GM12878 (cell line): ENCODE data around the gene MIER1. TPM values are rescaled to one million over a fixed set of nuclear protein-coding genes. Genes with fewer than 3 reads are reported as not detected.

Experiments used
- ATAC-seq: fragments of 200-7000 bp; cut with Tn5 transposase; 3 replicates; pipeline ENCODE4 v1.9.1; 2020; ENCODE audit warnings: mild to moderate bottlenecking, moderate library complexity
- BruUV-seq: library from RNA; stranded (reverse); fragments of 400-500 nt; replicated peaks from 2 replicates; lab custom pipeline; 2021; lab: Mats Ljungman, UMichigan
- CTCF ChIA-PET: fragments of 300-600 bp; sonication (Branson Sonifier 250); formaldehyde crosslinking; extraction: SDS; loops from one replicate; lab custom pipeline; 2021; ENCODE audit warnings: inconsistent platforms; lab: Yijun Ruan, JAX
- POLR2A ChIA-PET: fragments of 350-600 bp; formaldehyde crosslinking; extraction: SDS; loops from one replicate; lab custom pipeline; 2021; ENCODE audit warnings: inconsistent platforms; lab: Charles Lee
- RAD21 ChIA-PET: fragments of 300-600 bp; sonication (Branson Sonifier 250); formaldehyde crosslinking; loops from one replicate; lab custom pipeline; 2023; ENCODE audit warnings: antibody characterized with exemption; ENCODE audit not compliant: unreplicated experiment; lab: Charles Lee
- SMC1A ChIA-PET: fragments of 300-600 bp; sonication (Branson Sonifier 250); formaldehyde crosslinking; loops from one replicate; lab custom pipeline; 2023; ENCODE audit not compliant: unreplicated experiment, uncharacterized antibody; lab: Charles Lee
- DNase-seq: peaks from one replicate; pipeline ENCODE4 v3.0.0-alpha.2; 2011; ENCODE audit warnings: low read depth, low spot score
- FAIRE-seq: peaks from 3 replicates; lab custom pipeline; 2011; peaks lifted over from hg19 to GRCh38; lab: Jason Lieb, UNC
- H2AFZ ChIP-seq: 2 replicates; pipeline ENCODE4 v1.6.0; 2011; ENCODE audit warnings: low read depth, low read length, control low read depth; ENCODE audit not compliant: control insufficient read depth
- H3K27ac ChIP-seq: 2 replicates; pipeline ENCODE4 v1.5.1; 2011; ENCODE audit warnings: control low read depth; ENCODE audit not compliant: control insufficient read depth, insufficient read depth
- H3K27me3 ChIP-seq, 2 experiments: replicated peaks in 1 of 2; 2 replicates each; pipeline versions ENCODE4 v1.6.0 to v1.6.1; 2011; ENCODE audit warnings: low read length in 1 of 2; ENCODE audit not compliant: control insufficient read depth in 2 of 2, insufficient read depth in 2 of 2
- H3K36me3 ChIP-seq, 2 experiments: 2 replicates each; pipeline ENCODE4 v1.5.1; 2011; ENCODE audit warnings: low read length in 1 of 2; ENCODE audit not compliant: control insufficient read depth in 2 of 2, insufficient read depth in 2 of 2
- H3K4me1 ChIP-seq: 2 replicates; pipeline ENCODE4 v1.6.1; 2011; ENCODE audit warnings: mild to moderate bottlenecking, low read length, moderate library complexity, mixed read lengths; ENCODE audit not compliant: control insufficient read depth, insufficient read depth
- H3K4me2 ChIP-seq: 2 replicates; pipeline ENCODE4 v1.6.0; 2011; ENCODE audit warnings: control low read depth; ENCODE audit not compliant: control insufficient read depth, insufficient read depth
- H3K4me3 ChIP-seq: fragments of 200-600 bp; sonication (generic); 2 replicates; pipeline ENCODE4 v1.5.1; 2016
- H3K79me2 ChIP-seq: 2 replicates; pipeline ENCODE4 v1.6.0; 2011; ENCODE audit warnings: low read length; ENCODE audit not compliant: control insufficient read depth, insufficient read depth
- H3K9ac ChIP-seq: 2 replicates; pipeline ENCODE4 v1.8.0; 2011; ENCODE audit warnings: low read length, control low read depth, mixed read lengths; ENCODE audit not compliant: control insufficient read depth, insufficient read depth
- H3K9me3 ChIP-seq: replicated peaks from 3 replicates; pipeline ENCODE4 v1.5.1; 2011; ENCODE audit warnings: mild to moderate bottlenecking, low read length; ENCODE audit not compliant: control insufficient read depth, insufficient read depth
- H4K20me1 ChIP-seq: 2 replicates; pipeline ENCODE4 v1.6.0; 2011; ENCODE audit not compliant: control insufficient read depth, insufficient read depth
- CEBPB ChIP-seq, 2 experiments: fragments of 150-350 bp in 1 of 2; IDR thresholded peaks; 2 replicates each; pipeline ENCODE4 v1.6.1; 2012 to 2014; ENCODE audit warnings: low read depth in 2 of 2, low read length in 2 of 2, borderline replicate concordance in 1 of 2, inconsistent platforms in 1 of 2
- FOXK2 ChIP-seq: fragments of 450-650 bp; IDR thresholded peaks from 2 replicates; pipeline ENCODE4 v1.6.1; 2017; ENCODE audit warnings: mild to moderate bottlenecking, moderate library complexity
- MXI1 ChIP-seq: fragments of 150-350 bp; IDR thresholded peaks from 2 replicates; pipeline ENCODE4 v1.6.1; 2011; ENCODE audit warnings: low read depth, mild to moderate bottlenecking, inconsistent platforms, low read length, improper control_type of control experiment
- MYB ChIP-seq: fragments of 150-350 bp; IDR thresholded peaks from 2 replicates; pipeline ENCODE4 v1.6.1; 2014; ENCODE audit warnings: mild to moderate bottlenecking, low read depth, low read length, borderline replicate concordance
- NBN ChIP-seq: fragments of 450-650 bp; IDR thresholded peaks from 2 replicates; pipeline ENCODE4 v1.6.1; 2016
- NFYA ChIP-seq: IDR thresholded peaks from 2 replicates; pipeline ENCODE4 v1.6.1; 2011; ENCODE audit warnings: low read depth, mild to moderate bottlenecking, low read length, improper control_type of control experiment, borderline replicate concordance
- RB1 ChIP-seq: fragments of 450-650 bp; formaldehyde crosslinking; IDR thresholded peaks from 2 replicates; pipeline ENCODE4 v1.6.1; 2017; ENCODE audit warnings: mild to moderate bottlenecking, borderline replicate concordance
- SMARCA5 ChIP-seq: fragments of 450-650 bp; IDR thresholded peaks from 2 replicates; pipeline ENCODE4 v1.6.1; 2017; ENCODE audit warnings: mild to moderate bottlenecking
- TARDBP ChIP-seq: IDR thresholded peaks from 2 replicates; pipeline ENCODE4 v1.6.1; 2016; ENCODE audit warnings: borderline replicate concordance
- ZNF384 ChIP-seq: IDR thresholded peaks from 2 replicates; pipeline ENCODE4 v1.6.1; 2012; ENCODE audit warnings: low read depth, mild to moderate bottlenecking, low read length, improper control_type of control experiment, borderline replicate concordance
- ZNF622 ChIP-seq: fragments of 450-650 bp; IDR thresholded peaks from 2 replicates; pipeline ENCODE4 v1.6.1; 2017; ENCODE audit warnings: mild to moderate bottlenecking, inconsistent platforms
- WGBS: methylation state at CpG from one replicate; pipeline ENCODE4 v1.1.6; 2016; ENCODE audit warnings: low lambda C conversion rate; ENCODE audit not compliant: insufficient replicate concordance, insufficient coverage; ENCODE audit errors: missing lambda C conversion rate; 5-methylcytosine and 5-hydroxymethylcytosine counted together
- in situ Hi-C: fragments of 300-500 bp; cut with MboI; formaldehyde crosslinking; loops from 9 replicates; pipeline ENCODE4 v1.14.3; 2018; ENCODE audit warnings: mixed read lengths
- intact Hi-C: fragments of 100-400 bp; cut with micrococcal nuclease; formaldehyde crosslinking; loops from one replicate; pipeline ENCODE4 v1.14.2; 2022; ENCODE audit not compliant: unreplicated experiment
- polyA plus RNA-seq, 11 experiments: library from polyadenylated mRNA; depleted of rRNA in 4 of 11; unstranded in 6 of 11; stranded (reverse) in 5 of 11; fragments of >200 nt; fragmentation: Nextera tagmentation in 4 of 11; fragmentation: Illumina TruSeq in 1 of 11; extraction: Ambion mirVana in 4 of 11; extraction: Trizol in 1 of 11; gene quantifications; 1 replicate in 1 of 11; 2 replicates in 10 of 11; pipeline versions ENCODE4 v1.2.1 to v1.2.3, GENCODE V29; 2011 to 2016; ENCODE audit warnings: inconsistent platforms in 2 of 11, missing spikeins in 2 of 11, low read depth in 1 of 11
- total RNA-seq, 4 experiments: library from RNA; depleted of rRNA in 3 of 4; stranded (reverse); fragments of >200 nt in 3 of 4; fragmentation: Illumina TruSeq in 1 of 4; extraction: Trizol in 1 of 4; gene quantifications; 2 replicates each; pipeline versions ENCODE4 v1.2.1 to v1.2.3, GENCODE V29; 2013 to 2021
- TF ChIP-seq, protein P1 (sequence below): fragments of 450-650 bp; formaldehyde crosslinking; IDR thresholded peaks from 2 replicates; pipeline ENCODE4 v1.5.0; 2022; ENCODE audit warnings: mild to moderate bottlenecking, missing genetic modification characterization
- TF ChIP-seq, protein P2 (sequence below): fragments of 450-650 bp; IDR thresholded peaks from 2 replicates; pipeline ENCODE4 v1.6.1; 2016; ENCODE audit warnings: mild to moderate bottlenecking
- TF ChIP-seq, protein P3 (sequence below): IDR thresholded peaks from 2 replicates; pipeline ENCODE4 v1.6.1; 2011; ENCODE audit warnings: borderline replicate concordance, low read depth, mild to moderate bottlenecking, moderate library complexity, mixed read lengths, low read length; ENCODE audit not compliant: insufficient read depth; ENCODE audit errors: extremely low read length

Gene MIER1
- total and polyA plus RNA-seq, 10 of the 15 experiments (the other 5 are each of a cell fraction or from before 2014, with no cell fraction given) = 13.6 to 39.8 (median 25.7) TPM

DNA sequence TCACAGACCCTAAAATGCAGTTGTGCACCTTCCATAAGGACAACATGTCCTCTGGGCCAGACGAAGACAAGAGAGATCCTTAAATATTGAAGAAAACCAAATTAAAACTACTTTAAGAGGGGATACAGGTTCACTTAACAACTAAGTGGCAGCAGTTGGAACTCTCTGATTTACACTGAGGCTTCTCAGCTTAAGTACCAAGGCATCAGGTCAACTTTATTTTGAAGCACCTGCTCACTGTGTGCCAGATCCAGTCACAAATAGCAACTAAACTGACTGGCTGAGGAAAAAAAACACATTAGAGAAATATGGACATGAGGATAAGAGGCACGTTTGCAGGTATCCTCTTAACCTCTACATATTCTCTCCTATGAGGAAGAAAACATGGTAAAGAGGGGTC, 96.0 kb downstream of the MIER1 start:
- no TSS peak for BruUV-seq
- no peaks in the 10 kb centered on the region for H3K79me2 ChIP-seq
- in situ Hi-C loops (no loop called here), intact Hi-C loops (no loop called here)
- no peaks in the 10 kb centered on the region for H4K20me1 ChIP-seq
- no peak for FAIRE-seq
- no peaks in the 10 kb centered on the region for H3K4me1 ChIP-seq
- ChIA-PET SMC1A (interaction anchor here (0.7 to 1.6 kb wide), 3 partner anchors 8 to 39 kb away, joined by 3 to 6 read pairs (median 4); no protein-coding TSS in a partner anchor), POLR2A (interaction anchor here (1.4 kb wide), 1 partner anchor 34 kb away, joined by 4 read pairs; no protein-coding TSS in a partner anchor), RAD21 (no interaction called here), CTCF (interaction anchor here (1.2 kb wide), 1 partner anchor 19 kb away, joined by 3 read pairs; no protein-coding TSS in a partner anchor)
- H3K4me2 ChIP-seq = no peak overlapping the region
- H3K27ac ChIP-seq = no peak overlapping the region
- 33% methylated on average over 2 of the region's 2 CpGs for WGBS
- ATAC-seq = no peak
- H3K4me3 ChIP-seq = no peak overlapping the region
- DNase-seq = no peak
- no peaks in the 10 kb centered on the region for H3K9me3 ChIP-seq
- no peaks in the 10 kb centered on the region for H3K27me3 ChIP-seq
- H3K9ac ChIP-seq = no peak overlapping the region
- TF ChIP-seq MYB = no peak
- TF ChIP-seq, protein P1, sequence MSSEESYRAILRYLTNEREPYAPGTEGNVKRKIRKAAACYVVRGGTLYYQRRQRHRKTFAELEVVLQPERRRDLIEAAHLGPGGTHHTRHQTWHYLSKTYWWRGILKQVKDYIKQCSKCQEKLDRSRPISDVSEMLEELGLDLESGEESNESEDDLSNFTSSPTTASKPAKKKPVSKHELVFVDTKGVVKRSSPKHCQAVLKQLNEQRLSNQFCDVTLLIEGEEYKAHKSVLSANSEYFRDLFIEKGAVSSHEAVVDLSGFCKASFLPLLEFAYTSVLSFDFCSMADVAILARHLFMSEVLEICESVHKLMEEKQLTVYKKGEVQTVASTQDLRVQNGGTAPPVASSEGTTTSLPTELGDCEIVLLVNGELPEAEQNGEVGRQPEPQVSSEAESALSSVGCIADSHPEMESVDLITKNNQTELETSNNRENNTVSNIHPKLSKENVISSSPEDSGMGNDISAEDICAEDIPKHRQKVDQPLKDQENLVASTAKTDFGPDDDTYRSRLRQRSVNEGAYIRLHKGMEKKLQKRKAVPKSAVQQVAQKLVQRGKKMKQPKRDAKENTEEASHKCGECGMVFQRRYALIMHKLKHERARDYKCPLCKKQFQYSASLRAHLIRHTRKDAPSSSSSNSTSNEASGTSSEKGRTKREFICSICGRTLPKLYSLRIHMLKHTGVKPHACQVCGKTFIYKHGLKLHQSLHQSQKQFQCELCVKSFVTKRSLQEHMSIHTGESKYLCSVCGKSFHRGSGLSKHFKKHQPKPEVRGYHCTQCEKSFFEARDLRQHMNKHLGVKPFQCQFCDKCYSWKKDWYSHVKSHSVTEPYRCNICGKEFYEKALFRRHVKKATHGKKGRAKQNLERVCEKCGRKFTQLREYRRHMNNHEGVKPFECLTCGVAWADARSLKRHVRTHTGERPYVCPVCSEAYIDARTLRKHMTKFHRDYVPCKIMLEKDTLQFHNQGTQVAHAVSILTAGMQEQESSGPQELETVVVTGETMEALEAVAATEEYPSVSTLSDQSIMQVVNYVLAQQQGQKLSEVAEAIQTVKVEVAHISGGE (CRISPR knock-in tag) = no peak
- no peak for TF ChIP-seq NFYA
- TF ChIP-seq RB1 = no peak
- no peak for TF ChIP-seq NBN
- no peak for TF ChIP-seq MXI1
- TF ChIP-seq SMARCA5 = no peak
- TF ChIP-seq TARDBP = no peak
- TF ChIP-seq, protein P2, sequence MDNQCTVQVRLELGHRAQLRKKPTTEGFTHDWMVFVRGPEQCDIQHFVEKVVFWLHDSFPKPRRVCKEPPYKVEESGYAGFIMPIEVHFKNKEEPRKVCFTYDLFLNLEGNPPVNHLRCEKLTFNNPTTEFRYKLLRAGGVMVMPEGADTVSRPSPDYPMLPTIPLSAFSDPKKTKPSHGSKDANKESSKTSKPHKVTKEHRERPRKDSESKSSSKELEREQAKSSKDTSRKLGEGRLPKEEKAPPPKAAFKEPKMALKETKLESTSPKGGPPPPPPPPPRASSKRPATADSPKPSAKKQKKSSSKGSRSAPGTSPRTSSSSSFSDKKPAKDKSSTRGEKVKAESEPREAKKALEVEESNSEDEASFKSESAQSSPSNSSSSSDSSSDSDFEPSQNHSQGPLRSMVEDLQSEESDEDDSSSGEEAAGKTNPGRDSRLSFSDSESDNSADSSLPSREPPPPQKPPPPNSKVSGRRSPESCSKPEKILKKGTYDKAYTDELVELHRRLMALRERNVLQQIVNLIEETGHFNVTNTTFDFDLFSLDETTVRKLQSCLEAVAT = no peak
- TF ChIP-seq FOXK2 = no peak
- TF ChIP-seq CEBPB (IDR thresholded peaks at IDR 0.05; ENCODE audit: borderline replicate concordance in 1 of 2, low read depth in 2 of 2, low read length in 2 of 2) = no peak
- no peak for TF ChIP-seq ZNF622
- TF ChIP-seq ZNF384 = no peak
- TF ChIP-seq, protein P3, sequence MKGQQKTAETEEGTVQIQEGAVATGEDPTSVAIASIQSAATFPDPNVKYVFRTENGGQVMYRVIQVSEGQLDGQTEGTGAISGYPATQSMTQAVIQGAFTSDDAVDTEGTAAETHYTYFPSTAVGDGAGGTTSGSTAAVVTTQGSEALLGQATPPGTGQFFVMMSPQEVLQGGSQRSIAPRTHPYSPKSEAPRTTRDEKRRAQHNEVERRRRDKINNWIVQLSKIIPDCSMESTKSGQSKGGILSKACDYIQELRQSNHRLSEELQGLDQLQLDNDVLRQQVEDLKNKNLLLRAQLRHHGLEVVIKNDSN = no peak
- TF ChIP-seq, all 136 proteins: peak for 0
- Histone ChIP-seq H3K36me3 (peaks cover 0 to 4% of the 10 kb centered on the region in 2 experiments; a peak in 2 of 4 replicates), H2AFZ (no peak overlapping the region)
